Inflammatory macrophage (primary cell): ENCODE results near the gene B3GNT8.
"Not testable (repeated sequence)": the region's sequence is repeated elsewhere in the genome, so short reads cannot be mapped to it uniquely, and the experiment has no call there.

Experiments used
- DNase-seq, 2 donors: peaks; one replicate each; pipeline ENCODE4 v3.0.0-alpha.2; 2020 to 2022
- total RNA-seq, 18 experiments: gene quantifications; one replicate each; lab custom pipeline; 2026; ENCODE audit warnings: mixed read lengths in 6 of 18, inconsistent platforms in 2 of 18; lab: John Stamatoyannopoulos, UW

The B3GNT8 gene
- 0.29 to 23.7 (median 4.2) reads per million in 18 experiments for total RNA-seq

GRCh38 chr19:41426952-41427646 lies at the start of gene B3GNT8:
Gene B3GNT8 (minus strand): TSS chr19:41427374. CDS start chr19:41426778, 596 bp downstream.
- peak; percentile 32 to 42 for DNase-seq

DNA sequence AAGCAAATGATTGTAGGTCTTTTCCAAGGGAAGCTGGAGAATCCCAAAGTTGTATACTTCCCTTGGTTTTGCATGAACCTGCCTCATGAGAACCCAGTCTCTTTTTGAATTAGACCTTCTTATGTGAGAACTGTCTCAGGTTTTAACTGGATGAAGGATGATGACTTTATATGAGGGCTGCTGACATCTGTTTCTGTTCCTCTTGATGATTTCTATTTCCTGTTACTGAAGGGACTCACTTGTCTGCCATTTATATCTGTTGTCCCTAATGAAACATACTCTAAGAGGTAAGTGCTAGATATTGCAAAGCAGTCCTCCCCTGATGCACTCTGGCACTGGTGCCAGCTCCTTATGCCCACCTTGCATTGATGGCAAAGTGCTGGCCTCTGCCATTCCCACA lies 49.4 kb upstream of the B3GNT8 start:
- DNase-seq: no peak

DNA sequence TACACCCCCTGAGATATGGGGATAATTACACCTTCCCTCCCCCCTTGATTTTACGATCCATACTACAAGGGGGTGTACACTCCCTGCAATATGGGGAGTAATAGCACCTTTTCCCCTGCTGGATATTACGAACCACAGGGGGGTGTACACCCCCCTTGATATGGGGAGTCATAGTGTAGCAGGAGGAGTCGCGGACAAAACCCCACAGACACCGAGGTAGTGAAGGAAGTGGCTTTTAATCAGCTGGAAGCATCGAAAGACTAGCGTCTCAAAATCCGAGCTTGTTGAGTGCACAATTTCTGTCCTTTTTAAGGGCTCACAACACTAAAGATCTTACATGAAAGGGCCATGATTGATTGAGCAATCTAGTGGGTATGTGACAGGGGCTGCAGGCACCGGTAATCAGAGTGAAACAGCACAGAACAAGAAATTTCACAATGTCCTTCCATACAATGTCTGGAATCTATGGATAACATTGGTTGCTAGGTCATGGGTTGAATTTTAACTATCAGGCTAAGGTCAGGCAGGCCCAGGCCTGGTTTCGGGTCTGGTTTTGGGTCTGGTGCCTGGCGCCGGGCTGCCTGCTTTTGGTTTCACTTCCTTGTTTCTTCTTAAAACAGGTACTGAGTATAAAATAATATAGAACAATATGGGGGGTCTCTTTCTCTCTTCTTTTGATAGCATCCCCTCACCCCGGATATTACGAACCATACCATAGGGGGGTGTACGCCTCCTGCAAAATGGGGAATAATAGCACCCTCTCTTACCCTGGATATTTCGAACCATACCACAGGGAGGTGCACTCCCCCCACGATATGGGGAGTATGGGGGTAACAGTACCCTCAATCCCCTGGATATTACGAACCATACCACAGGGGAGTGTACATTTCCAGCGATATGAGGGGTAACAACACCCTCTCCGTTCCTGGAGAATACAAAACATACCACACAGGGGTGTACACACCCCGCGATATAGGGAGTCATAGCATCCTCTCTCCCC lies 36.4 kb upstream of the B3GNT8 start:
- DNase-seq: not testable (repeated sequence)

GRCh38 chr19:41462497-41462896 lies 35.3 kb upstream of the B3GNT8 start:
- no peak for DNase-seq

DNA sequence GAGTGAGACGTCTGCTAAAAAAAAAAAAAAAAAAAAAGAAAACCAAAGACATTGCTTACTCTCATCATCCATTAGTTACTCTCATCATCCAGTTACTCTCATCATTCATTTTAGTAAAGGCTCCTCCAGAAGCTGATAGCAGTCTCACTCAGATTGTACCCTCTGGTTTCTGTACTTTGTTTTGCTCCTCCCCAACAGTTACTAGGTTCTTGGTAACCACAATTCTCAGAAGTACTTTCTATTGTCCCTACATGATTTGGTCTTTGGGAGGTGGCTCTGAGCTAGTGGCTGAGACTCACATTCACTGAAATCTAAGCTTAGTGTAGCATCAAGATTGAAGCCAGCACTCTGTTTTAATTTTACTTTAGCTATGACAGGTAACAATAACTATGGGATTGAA lies 30.1 kb upstream of the B3GNT8 start:
- DNase-seq: no peak

DNA sequence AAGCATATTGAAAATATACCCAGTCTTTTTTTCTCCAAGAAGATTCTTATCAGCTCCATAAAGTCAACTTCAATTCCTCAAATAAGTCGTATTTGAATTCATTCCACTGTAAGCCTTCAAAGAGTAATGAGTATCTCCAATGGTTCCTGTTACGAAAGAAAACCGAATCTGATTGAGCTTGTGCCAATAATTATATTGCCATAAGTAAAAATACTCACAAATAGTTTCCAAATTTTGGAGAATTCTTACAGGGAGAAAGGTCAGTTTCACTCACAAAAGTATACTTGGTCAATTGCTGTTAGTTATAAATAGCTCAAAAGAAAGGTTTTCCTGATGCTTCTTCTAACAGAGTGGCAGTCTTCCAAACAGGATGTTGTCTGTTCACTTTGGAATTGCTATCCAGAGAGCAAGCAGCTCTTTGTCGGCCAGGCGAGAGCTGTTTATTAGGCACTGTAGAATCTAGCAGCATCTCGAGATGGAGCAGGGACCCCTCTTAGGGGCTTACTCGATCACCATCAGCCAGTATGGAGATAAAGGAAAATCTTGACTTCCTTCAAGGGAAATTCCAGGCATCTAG lies 29.3 kb upstream of the B3GNT8 start:
- DNase-seq: no peak

DNA sequence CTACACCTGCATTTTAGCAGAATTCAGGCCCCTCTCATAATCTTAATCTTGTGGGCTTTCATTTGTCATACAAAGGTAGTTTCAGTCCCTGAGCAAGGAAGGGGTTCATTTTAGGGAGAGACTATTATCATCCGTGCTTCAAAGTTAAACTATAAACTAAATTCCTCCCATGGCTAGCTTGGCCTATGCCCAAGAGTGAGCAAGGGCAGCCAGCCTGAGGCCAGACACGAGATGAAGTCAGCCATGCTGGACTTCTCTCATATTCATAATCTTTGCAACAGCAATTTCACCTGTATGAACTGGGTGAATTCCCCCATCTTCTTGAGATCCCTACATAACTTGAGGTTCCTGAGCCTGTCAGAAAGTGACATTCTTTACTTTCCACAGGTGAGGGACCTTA lies 28.8 kb upstream of the B3GNT8 start:
- no peak for DNase-seq

GRCh38 chr19:41452584-41453275 lies 25.6 kb upstream of the B3GNT8 start:
- no peak for DNase-seq

- no peak for DNase-seq
These were observed 22.6 kb upstream of the B3GNT8 start for GRCh38 chr19:41449865-41450178.

DNA sequence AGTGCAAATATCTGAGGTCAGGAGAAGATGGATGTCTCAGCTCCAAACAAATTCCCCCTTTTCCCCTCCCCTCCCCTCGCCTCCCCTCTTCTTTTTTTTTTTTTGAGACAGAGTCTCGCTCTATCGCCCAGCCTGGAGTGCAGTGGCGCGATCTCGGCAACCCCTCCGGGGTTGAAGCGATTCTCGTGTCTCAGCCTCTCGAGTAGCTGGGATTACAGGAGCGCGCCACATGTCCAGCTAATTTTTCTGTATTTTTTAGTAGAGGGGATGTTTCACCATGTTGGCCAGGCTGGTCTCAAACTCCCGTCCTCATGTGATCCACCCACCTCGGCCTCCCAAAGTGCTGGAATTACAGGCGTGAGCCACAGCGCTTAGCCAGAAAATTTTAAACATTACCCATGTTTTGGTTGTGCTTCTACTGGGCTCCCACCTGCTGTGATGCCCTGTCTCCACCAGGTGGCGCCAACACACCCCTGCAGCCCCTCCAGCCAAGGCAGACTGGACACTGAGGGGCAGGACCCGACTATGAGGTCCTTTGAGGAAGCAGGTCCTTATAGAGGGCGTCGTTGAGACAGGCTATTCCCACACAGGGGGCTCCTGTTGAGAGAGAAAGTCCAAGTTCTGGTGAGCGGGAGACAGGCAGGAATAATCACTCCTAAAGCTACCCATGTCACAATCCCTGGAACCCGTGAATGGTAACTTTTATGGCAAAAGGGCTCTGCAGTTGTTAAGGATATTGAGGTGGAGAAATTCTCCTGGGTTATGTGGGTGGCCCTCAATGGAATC lies 22.1 kb upstream of the B3GNT8 start:
- peak; percentile 62 to 67 for DNase-seq

DNA sequence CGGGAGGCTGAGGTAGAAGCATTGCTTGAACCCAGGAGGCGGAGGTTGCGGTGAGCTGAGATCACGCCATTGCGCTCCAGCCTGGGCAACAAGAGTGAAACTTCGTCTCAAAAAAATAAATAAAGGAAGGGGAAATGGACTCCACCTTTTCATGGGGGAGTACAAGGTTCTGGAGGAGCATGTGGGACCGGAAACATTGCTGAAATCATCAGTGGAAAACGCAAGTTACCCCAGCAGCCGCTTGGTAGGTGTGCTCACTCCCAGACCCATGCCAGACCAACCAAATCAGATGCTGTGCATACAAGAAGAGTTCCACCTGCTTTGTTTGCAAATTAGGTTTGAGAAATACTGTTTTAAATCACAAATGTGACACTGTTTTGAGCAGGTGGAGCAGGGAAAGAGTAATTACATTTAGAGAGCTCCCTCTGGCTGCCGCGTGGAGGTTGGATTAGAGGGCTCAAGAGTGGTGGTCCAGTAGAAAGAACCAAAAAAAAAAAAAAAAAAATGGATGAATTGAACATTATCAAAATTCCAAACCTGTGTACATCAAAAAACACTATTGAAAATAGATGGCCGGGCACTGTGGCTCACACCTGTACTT lies 20.7 kb upstream of the B3GNT8 start:
- no peak for DNase-seq

- DNase-seq: no peak
These were observed 18.4 kb upstream of the B3GNT8 start for GRCh38 chr19:41445575-41445974.

DNA sequence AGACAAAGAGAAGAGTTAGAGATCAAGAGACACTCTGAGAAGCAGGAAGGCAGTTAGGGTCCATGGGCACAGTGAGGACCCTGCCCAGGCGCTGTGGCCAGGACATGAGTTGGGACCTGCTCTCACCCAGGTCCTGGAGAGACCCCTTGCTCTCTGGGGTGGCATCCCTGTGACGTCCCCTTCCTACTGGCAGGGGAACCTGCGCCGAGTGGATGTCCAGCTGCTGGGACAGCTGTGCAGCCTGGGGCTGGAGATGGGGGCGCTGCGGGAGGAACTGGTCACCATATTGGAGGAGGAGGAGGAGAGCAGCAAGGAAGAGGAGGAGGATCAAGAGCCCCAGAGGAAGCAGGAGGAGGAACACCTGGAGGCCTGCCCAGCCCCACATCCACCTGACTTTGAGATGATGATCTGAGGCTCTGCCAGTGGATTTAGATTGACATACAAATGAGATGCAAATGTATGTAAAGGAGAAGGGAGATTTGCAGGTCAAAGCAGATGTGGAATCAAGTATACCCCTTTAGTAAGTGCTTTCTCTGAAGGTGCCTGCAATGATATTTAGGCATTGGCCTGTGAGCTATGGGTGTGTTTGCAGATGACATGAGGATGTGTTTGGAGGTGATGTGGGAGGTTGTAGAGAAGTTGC lies 16.8 kb upstream of the B3GNT8 start:
- DNase-seq: no peak

GRCh38 chr19:41442473-41443355 lies 15.5 kb upstream of the B3GNT8 start, which contains the start of gene ERICH4:
Gene ERICH4 (plus strand): TSS chr19:41443156. CDS start chr19:41443170, 14 bp downstream.
- no peak for DNase-seq

GRCh38 chr19:41441321-41441945 lies 14.3 kb upstream of the B3GNT8 start:
- DNase-seq: no peak

DNA sequence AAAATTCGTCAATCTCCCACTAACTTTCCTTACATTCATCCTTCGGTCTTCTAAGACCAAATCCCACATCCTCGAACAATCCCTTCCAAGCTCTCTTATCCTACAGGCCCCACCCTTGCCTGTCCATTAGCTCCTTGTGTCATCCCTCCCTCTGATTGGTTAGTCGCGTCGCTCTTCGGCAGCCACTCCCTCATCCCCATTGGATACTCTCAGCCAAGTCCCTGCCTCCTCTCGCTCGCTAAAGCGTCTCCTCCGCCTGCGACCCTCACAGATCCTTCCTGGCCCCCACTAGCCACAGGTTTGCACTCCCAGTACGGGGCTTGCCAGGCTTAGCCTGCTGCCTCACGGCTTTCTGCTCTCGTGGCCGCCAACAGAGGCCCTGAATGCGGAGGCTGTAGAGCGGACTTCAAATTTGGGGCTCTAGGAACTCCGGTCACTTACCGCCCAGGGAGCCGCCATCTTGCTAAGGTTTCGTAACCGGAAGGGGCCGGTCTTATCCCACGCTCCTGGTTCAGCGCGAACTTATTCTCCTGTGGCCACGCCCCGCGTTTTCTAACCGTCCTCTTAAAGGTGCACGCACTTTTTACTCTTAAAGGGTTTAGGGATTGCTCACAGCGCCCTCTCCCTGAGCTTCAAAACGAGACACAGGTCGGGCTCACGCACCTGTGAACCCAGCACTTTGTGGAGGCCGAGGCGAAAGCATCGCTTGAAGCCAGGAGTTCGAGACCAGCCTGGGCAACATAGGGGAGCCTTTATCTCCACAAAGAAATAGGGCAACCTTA lies 12.5 kb upstream of the B3GNT8 start, which contains the start of gene DMAC2:
Gene DMAC2, minus strand, starts transcription at position 472 of the 782 bp plus-strand sequence. Its CDS starts 13 bp downstream, at position 459.
- peak; percentile 98 to 99 for DNase-seq

GRCh38 chr19:41437944-41438574 lies 10.9 kb upstream of the B3GNT8 start:
- DNase-seq: no peak

GRCh38 chr19:41436674-41436951 lies 9.4 kb upstream of the B3GNT8 start:
- DNase-seq: no peak
